ENCODE measurements around the gene DGKG. TPM values are rescaled to one million over a fixed set of nuclear protein-coding genes. Genes with fewer than 3 reads are reported as not detected.

DGKG gene
- total RNA-seq, 4 donors from 2014 or later: 1.2 to 13.7 (median 2.1) TPM

DNA sequence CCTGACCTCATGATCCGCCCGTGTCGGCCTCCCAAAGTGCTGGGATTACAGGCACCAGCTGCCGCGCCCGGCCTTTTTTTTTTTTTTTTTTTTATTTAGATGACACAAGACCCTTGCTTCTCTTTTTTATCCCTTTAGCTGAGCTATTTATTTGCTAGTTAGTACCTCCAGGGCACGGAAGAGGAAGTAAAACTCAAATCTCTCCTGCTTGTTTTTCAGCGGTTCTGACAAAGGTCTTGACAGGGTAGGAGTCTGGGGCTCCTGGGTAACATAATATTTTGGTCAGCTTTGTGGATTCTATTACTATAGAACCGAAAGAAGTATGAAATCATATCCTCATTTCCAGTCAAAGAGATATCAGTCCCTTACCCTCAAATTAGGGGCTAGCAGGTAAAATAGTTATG is 209.1 kb downstream of the DGKG start:
- no peak overlapping the region for H3K4me3 ChIP-seq
- H3K36me3 ChIP-seq: no peaks in the 10 kb centered on the region
- no peaks in the 10 kb centered on the region for H3K4me1 ChIP-seq
- H3K27ac ChIP-seq: no peak overlapping the region
- DNase-seq: no peak
- no peaks in the 10 kb centered on the region for H3K9me3 ChIP-seq
- no peak for TF ChIP-seq POLR2A (IDR thresholded peaks at IDR 0.05)
- TF ChIP-seq, protein P1, sequence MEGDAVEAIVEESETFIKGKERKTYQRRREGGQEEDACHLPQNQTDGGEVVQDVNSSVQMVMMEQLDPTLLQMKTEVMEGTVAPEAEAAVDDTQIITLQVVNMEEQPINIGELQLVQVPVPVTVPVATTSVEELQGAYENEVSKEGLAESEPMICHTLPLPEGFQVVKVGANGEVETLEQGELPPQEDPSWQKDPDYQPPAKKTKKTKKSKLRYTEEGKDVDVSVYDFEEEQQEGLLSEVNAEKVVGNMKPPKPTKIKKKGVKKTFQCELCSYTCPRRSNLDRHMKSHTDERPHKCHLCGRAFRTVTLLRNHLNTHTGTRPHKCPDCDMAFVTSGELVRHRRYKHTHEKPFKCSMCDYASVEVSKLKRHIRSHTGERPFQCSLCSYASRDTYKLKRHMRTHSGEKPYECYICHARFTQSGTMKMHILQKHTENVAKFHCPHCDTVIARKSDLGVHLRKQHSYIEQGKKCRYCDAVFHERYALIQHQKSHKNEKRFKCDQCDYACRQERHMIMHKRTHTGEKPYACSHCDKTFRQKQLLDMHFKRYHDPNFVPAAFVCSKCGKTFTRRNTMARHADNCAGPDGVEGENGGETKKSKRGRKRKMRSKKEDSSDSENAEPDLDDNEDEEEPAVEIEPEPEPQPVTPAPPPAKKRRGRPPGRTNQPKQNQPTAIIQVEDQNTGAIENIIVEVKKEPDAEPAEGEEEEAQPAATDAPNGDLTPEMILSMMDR (IDR thresholded peaks at IDR 0.05): no peak
- peaks cover 0 to 7% (median 0%) of the 10 kb centered on the region in 4 donors for H3K27me3 ChIP-seq
- intact Hi-C loops (cut with DNase I): no loop called here
- WGBS, 2 donors: 52 to 56% methylated on average over 9 of the region's 9 CpGs

DNA sequence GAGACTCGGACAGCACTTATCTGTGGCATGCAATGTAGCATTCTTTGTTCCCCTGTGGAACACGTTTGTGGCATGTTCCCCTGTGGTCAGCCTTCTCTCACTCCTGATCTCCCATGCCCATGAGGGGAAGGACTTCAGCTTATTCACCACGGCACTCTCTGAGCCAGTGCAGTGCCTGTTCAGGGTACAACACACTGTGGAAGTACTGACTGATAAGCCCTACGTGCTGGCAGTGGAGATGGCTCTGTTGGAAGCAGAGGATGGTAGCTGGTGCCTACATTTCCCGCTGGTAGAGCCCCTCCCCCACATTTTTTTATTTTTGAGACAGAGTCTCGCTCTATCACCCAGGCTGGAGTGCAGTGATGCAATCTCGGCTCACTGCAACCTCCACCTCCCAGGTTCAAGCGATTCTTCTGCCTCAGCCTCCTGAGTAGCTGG is 209.7 kb downstream of the DGKG start:
- no peak overlapping the region for H3K27ac ChIP-seq
- no peaks in the 10 kb centered on the region for H3K9me3 ChIP-seq
- H3K4me3 ChIP-seq: no peak overlapping the region
- intact Hi-C loops (cut with DNase I): no loop called here
- no peak for DNase-seq
- no peaks in the 10 kb centered on the region for H3K4me1 ChIP-seq
- 73 to 78% methylated on average over 7 to 8 of the region's 8 CpGs for WGBS, 2 donors
- H3K36me3 ChIP-seq: no peaks in the 10 kb centered on the region
- TF ChIP-seq, protein P1 (IDR thresholded peaks at IDR 0.05): no peak
- no peak for TF ChIP-seq POLR2A (IDR thresholded peaks at IDR 0.05)
- peaks cover 0 to 7% (median 0%) of the 10 kb centered on the region in 4 donors for H3K27me3 ChIP-seq

DNA sequence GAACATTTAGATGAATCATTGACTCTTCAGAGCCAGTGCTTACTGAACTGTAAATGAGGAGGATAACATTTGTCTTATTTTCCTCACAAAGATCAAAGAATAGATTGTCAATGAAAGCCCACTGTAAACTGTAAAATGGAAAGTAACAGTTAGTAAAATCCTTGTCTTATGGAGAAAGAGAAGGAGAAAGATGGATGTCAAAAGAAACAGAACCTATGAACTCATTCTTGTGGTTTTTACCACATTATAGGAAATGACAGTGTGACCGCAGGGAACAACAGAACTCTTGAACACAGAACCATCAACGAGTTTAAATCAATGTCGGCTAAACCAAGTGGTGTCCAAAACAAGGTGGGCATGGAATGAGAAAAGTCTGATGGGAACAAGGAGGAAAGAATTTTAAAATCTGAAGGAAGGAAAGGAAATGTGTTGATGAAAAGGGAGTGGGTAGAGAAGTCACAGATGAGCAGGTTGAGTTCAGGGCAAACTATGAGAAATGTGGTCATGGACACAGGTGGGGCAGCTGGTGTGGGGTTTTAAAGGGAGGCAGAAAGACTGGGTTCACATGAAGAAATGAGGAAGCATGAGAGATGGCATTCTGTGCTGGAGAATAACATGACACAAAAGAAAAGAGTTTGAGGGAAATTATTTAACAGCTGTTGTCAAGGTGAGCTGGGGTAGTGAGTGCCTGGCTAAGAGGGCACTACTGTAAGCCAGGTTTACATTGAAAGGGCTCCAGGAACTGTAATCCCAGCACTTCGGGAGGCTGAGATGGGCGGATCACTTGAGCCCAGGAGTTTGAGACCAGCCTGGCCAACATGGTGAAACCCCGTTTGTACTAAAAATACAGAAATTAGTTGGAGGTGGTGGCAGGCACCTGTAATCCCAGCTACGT is 210.7 kb downstream of the DGKG start:
- no peak overlapping the region for H3K4me3 ChIP-seq
- TF ChIP-seq, protein P1 (IDR thresholded peaks at IDR 0.05): no peak
- no peak for TF ChIP-seq POLR2A (IDR thresholded peaks at IDR 0.05)
- intact Hi-C loops (cut with DNase I): no loop called here
- no peak for DNase-seq
- no peaks in the 10 kb centered on the region for H3K36me3 ChIP-seq
- no peaks in the 10 kb centered on the region for H3K9me3 ChIP-seq
- H3K27ac ChIP-seq: no peak overlapping the region
- 65 to 67% methylated on average over 7 of the region's 7 CpGs for WGBS, 2 donors
- H3K27me3 ChIP-seq: peaks cover 0 to 7% (median 0%) of the 10 kb centered on the region in 4 donors
- no peaks in the 10 kb centered on the region for H3K4me1 ChIP-seq

DNA sequence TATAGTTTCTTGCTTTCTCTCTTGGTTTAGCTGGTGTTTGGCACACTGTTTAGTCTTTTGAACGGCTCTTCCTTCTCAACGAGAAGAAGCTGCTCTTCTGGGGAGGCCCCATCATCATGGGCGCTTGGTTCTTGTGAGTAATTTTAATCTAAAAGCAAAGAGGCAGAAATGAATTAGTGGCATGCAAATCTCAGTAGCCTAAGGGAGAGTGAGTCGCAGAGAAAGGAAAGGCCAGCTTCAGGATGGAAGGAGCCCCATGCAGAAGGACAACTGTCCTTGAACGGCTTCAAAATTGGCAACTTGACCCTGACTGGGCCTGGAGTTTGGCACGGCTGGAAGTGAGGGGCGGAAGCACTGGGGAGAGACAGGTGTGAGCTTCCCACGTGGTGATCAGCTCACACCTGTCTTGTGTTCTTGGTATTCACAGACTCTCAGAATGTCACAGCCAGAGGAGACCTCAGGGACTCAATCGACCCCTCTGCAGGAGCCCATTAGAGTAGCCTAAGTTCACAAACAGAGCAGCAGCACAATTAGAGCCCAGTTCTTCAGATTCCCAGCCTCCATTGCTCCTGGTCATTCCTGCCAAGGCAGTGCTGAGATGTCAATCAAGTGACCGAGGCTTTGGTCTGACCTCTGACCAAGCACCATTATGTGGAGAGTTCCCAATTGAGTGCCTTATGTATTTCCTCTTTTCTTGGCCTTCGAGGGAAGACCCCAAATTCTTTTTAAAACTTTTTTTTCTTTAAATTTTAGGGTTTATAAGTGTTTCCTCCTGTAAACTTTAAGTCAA is 211.8 kb downstream of the DGKG start:
- no peak for DNase-seq

More for the DNA sequence above, 211.8 kb downstream of the DGKG start:
- no peaks in the 10 kb centered on the region for H3K4me1 ChIP-seq
- WGBS, 2 donors: 65 to 67% methylated on average over 10 to 11 of the region's 11 CpGs
- H3K4me3 ChIP-seq: no peak overlapping the region
- TF ChIP-seq, protein P1 (IDR thresholded peaks at IDR 0.05): no peak
- no peak for TF ChIP-seq POLR2A (IDR thresholded peaks at IDR 0.05)
- intact Hi-C loops (cut with DNase I): no loop called here
- H3K27me3 ChIP-seq: peaks cover 0 to 7% (median 0%) of the 10 kb centered on the region in 4 donors
- H3K36me3 ChIP-seq: no peaks in the 10 kb centered on the region
- H3K9me3 ChIP-seq: no peaks in the 10 kb centered on the region
- H3K27ac ChIP-seq: no peak overlapping the region
